ENCODE data around the gene ALDH1L1.

The ALDH1L1 gene

DNA sequence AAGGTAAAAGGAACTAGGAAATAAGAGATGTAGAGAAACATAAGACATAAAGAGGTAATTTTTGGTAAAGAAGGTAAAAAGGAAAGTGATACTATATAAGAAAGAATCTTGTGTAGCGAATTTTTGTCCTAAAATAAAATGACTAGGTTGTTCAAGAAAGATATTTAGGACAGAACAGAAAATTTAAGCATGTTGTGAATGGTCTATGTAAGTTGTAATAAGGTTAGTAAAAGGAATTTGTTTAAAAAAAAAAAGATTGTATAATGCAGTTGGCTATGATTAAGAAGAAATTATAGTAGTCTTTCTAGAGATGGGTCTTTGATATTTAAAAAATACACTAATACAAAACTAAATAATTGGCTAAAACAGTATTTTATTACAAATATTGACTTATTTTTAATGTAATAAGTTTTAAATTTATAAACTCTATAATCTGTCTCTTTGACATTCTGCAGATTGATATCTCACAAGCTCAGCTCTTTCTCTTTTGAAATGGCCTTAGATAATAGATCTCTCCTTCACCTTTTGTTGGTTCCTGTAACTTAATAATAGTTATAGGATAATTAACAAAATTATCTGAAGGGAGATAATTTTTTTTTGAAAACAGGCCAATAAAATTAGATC lies 92.7 kb downstream of the ALDH1L1 start:
- no peak overlapping the region for H3K4me3 ChIP-seq (ENCODE audit: low read depth, low read length)
- TF ChIP-seq MAX (IDR thresholded peaks at IDR 0.05; ENCODE audit: low read depth, low read length), result no peak
- TF ChIP-seq POLR2A (IDR thresholded peaks at IDR 0.05; ENCODE audit: extremely low read depth, insufficient read length), result no peak
- TF ChIP-seq MYC (IDR thresholded peaks at IDR 0.05; ENCODE audit: low read depth, low read length), result no peak
- TF ChIP-seq, protein P1, sequence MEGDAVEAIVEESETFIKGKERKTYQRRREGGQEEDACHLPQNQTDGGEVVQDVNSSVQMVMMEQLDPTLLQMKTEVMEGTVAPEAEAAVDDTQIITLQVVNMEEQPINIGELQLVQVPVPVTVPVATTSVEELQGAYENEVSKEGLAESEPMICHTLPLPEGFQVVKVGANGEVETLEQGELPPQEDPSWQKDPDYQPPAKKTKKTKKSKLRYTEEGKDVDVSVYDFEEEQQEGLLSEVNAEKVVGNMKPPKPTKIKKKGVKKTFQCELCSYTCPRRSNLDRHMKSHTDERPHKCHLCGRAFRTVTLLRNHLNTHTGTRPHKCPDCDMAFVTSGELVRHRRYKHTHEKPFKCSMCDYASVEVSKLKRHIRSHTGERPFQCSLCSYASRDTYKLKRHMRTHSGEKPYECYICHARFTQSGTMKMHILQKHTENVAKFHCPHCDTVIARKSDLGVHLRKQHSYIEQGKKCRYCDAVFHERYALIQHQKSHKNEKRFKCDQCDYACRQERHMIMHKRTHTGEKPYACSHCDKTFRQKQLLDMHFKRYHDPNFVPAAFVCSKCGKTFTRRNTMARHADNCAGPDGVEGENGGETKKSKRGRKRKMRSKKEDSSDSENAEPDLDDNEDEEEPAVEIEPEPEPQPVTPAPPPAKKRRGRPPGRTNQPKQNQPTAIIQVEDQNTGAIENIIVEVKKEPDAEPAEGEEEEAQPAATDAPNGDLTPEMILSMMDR (IDR thresholded peaks at IDR 0.05; ENCODE audit: low read depth, low read length), result no peak
- no peak for DNase-seq (ENCODE audit: low read depth)

DNA sequence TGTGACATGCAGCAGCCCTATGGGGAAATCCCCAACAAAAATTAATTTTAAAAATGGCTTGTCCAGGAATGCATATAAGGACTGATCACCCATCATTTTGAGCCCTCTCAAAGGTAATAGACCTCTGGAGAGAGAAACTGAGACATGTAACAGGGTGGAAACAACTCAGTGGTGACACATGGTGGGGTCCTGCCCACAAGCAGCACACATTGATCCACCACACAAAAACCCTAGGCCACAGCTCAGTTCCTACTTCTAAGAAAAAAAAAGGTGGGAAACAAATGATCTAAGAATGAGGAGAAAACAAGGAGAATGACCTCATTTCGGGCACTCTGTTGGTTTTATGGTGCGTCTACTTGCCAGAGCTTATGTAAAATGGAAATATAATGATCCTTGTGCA lies 94.5 kb downstream of the ALDH1L1 start:
- H3K4me3 ChIP-seq (ENCODE audit: low read depth, low read length), result no peak overlapping the region
- DNase-seq (ENCODE audit: low read depth), result no peak
- TF ChIP-seq MYC (IDR thresholded peaks at IDR 0.05; ENCODE audit: low read depth, low read length) (no peak), MAX (IDR thresholded peaks at IDR 0.05; ENCODE audit: low read depth, low read length) (no peak), POLR2A (IDR thresholded peaks at IDR 0.05; ENCODE audit: extremely low read depth, insufficient read length) (no peak)
- TF ChIP-seq, protein P1 (IDR thresholded peaks at IDR 0.05; ENCODE audit: low read depth, low read length), result no peak

GRCh38 chr3:126085276-126085675 lies 95.1 kb downstream of the ALDH1L1 start:
- no peak for TF ChIP-seq POLR2A (IDR thresholded peaks at IDR 0.05; ENCODE audit: extremely low read depth, insufficient read length)
- TF ChIP-seq, protein P1 (IDR thresholded peaks at IDR 0.05; ENCODE audit: low read depth, low read length), result no peak
- TF ChIP-seq MYC (IDR thresholded peaks at IDR 0.05; ENCODE audit: low read depth, low read length), result no peak
- no peak for TF ChIP-seq MAX (IDR thresholded peaks at IDR 0.05; ENCODE audit: low read depth, low read length)
- DNase-seq (ENCODE audit: low read depth), result no peak
- H3K4me3 ChIP-seq (ENCODE audit: low read depth, low read length), result no peak overlapping the region

DNA sequence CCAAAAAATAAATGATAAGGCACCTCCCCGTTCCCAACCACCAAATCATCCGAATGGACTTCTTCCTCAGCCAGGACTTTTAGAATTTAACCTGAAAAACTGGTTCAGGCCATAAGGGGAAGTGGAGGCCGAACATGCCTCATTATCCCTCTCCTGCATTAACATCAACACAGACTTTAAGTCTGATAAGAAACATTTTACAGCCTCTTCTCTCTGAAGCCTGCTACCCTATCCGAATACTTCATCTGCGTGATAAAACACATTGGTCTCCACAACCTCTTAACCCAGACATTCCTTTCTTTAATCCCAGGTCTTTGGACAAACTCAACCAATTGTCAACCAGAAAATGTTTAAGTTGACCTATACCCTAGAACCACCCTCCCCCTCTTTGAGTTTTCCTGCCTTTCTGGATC lies 95.6 kb downstream of the ALDH1L1 start:
- peak; percentile 16 for DNase-seq (ENCODE audit: low read depth)
- H3K4me3 ChIP-seq (ENCODE audit: low read depth, low read length), result peak overlapping the region; percentile 74
- TF ChIP-seq, protein P1 (IDR thresholded peaks at IDR 0.05; ENCODE audit: low read depth, low read length), result no peak
- TF ChIP-seq POLR2A (IDR thresholded peaks at IDR 0.05; ENCODE audit: extremely low read depth, insufficient read length) (no peak), MYC (IDR thresholded peaks at IDR 0.05; ENCODE audit: low read depth, low read length) (no peak), MAX (IDR thresholded peaks at IDR 0.05; ENCODE audit: low read depth, low read length) (no peak)

GRCh38 chr3:126083913-126084767 lies 96.2 kb downstream of the ALDH1L1 start, which contains the start of gene SLC41A3:
Gene SLC41A3, minus strand, starts transcription at chr3:126084124. Its CDS starts 15,905 bp downstream, at chr3:126068219.
- H3K4me3 ChIP-seq (ENCODE audit: low read depth, low read length), result peak within 1 kb of the TSS; percentile 74
- TF ChIP-seq MAX (IDR thresholded peaks at IDR 0.05; ENCODE audit: low read depth, low read length) (no peak), POLR2A (IDR thresholded peaks at IDR 0.05; ENCODE audit: extremely low read depth, insufficient read length) (peak; percentile 75), MYC (IDR thresholded peaks at IDR 0.05; ENCODE audit: low read depth, low read length) (no peak)
- peak; percentile 94 for DNase-seq (ENCODE audit: low read depth)

GRCh38 chr3:126083511-126083912 lies 96.9 kb downstream of the ALDH1L1 start:
- H3K4me3 ChIP-seq (ENCODE audit: low read depth, low read length), result peak overlapping the region; percentile 67
- TF ChIP-seq MYC (IDR thresholded peaks at IDR 0.05; ENCODE audit: low read depth, low read length) (no peak), MAX (IDR thresholded peaks at IDR 0.05; ENCODE audit: low read depth, low read length) (no peak; the same call in 1 of the 2 replicates), POLR2A (IDR thresholded peaks at IDR 0.05; ENCODE audit: extremely low read depth, insufficient read length) (no peak)
- TF ChIP-seq, protein P1 (IDR thresholded peaks at IDR 0.05; ENCODE audit: low read depth, low read length), result no peak
- peak; percentile 65 for DNase-seq (ENCODE audit: low read depth)

All from NB4 (cell line).